Caco-2 (cell line): ENCODE data around the gene NDEL1. TPM values are rescaled to one million over a fixed set of nuclear protein-coding genes. Genes with fewer than 3 reads are reported as not detected.

Experiments
- BruUV-seq: library from RNA; stranded (reverse); fragments of 400-500 nt; replicated peaks from 2 replicates; lab custom pipeline; 2021; lab: Mats Ljungman, UMichigan
- CTCF ChIA-PET: fragments of 300-600 bp; sonication (Branson Sonifier 250); formaldehyde crosslinking; loops from one replicate; lab custom pipeline; 2022; ENCODE audit warnings: antibody characterized with exemption; lab: Charles Lee
- POLR2A ChIA-PET: fragments of 300-600 bp; sonication (Branson Sonifier 250); formaldehyde crosslinking; loops from one replicate; lab custom pipeline; 2022; ENCODE audit warnings: antibody characterized with exemption; lab: Charles Lee
- DNase-seq, 2 experiments: peaks; one replicate each; pipeline versions ENCODE4 v3.0.0 to v3.0.0-alpha.2; 2020 to 2022
- H3K27me3 ChIP-seq: replicated peaks from 2 replicates; pipeline ENCODE4 v1.6.0; 2011; ENCODE audit warnings: low read length; ENCODE audit not compliant: control insufficient read depth, insufficient read depth
- H3K36me3 ChIP-seq: 2 replicates; pipeline ENCODE4 v1.5.1; 2011; ENCODE audit warnings: low read length; ENCODE audit not compliant: control insufficient read depth, insufficient read depth
- H3K4me1 ChIP-seq: fragments of 250-450 bp; sonication (Bioruptor Pico); 2 replicates; pipeline ENCODE4 v1.5.1; 2020; ENCODE audit warnings: mild to moderate bottlenecking
- H3K4me3 ChIP-seq: 2 replicates; pipeline ENCODE4 v1.5.1; 2011; ENCODE audit warnings: low read depth, mild to moderate bottlenecking, control low read depth, low read length
- H3K9me3 ChIP-seq: fragments of 250-450 bp; sonication (Bioruptor Pico); 2 replicates; pipeline ENCODE4 v1.5.1; 2020; ENCODE audit warnings: mild to moderate bottlenecking, moderate library complexity
- H3K27ac Mint-ChIP-seq: one replicate; pipeline ENCODE4 v1.8.0; 2022; ENCODE audit warnings: mixed read lengths; ENCODE audit not compliant: unreplicated experiment
- H3K27me3 Mint-ChIP-seq: one replicate; pipeline ENCODE4 v1.8.0; 2022; ENCODE audit warnings: mixed read lengths; ENCODE audit not compliant: insufficient read depth, unreplicated experiment
- H3K36me3 Mint-ChIP-seq: one replicate; pipeline ENCODE4 v1.8.0; 2022; ENCODE audit warnings: mild to moderate bottlenecking, mixed read lengths; ENCODE audit not compliant: insufficient read depth, unreplicated experiment
- H3K4me1 Mint-ChIP-seq: one replicate; pipeline ENCODE4 v1.8.0; 2022; ENCODE audit warnings: low read depth, mixed read lengths; ENCODE audit not compliant: unreplicated experiment
- H3K4me3 Mint-ChIP-seq: one replicate; pipeline ENCODE4 v1.8.0; 2022; ENCODE audit warnings: mild to moderate bottlenecking, moderate library complexity, mixed read lengths; ENCODE audit not compliant: unreplicated experiment
- H3K9me3 Mint-ChIP-seq: one replicate; pipeline ENCODE4 v1.8.0; 2022; ENCODE audit warnings: mixed read lengths; ENCODE audit not compliant: unreplicated experiment
- intact Hi-C: fragments of 100-400 bp; cut with micrococcal nuclease; formaldehyde crosslinking; loops from one replicate; pipeline ENCODE4 v1.10.0; 2022; ENCODE audit not compliant: unreplicated experiment
- total RNA-seq: library from RNA; stranded (reverse); gene quantifications from 2 replicates; pipeline ENCODE4 v1.2.3, GENCODE V29; 2022
- TF ChIP-seq, protein P1 (sequence below), 2 experiments: fragments of 200-600 bp in 1 of 2; IDR thresholded peaks; 1 replicate in 1 of 2; 2 replicates in 1 of 2; pipeline versions ENCODE4 v1.5.1 to v1.8.0; 2011 to 2022; ENCODE audit warnings: antibody characterized with exemption in 1 of 2, control low read depth in 1 of 2, inconsistent platforms in 1 of 2, low read depth in 1 of 2, low read length in 1 of 2, mild to moderate bottlenecking in 1 of 2, moderate library complexity in 1 of 2; ENCODE audit not compliant: insufficient read depth in 1 of 2, severe bottlenecking in 1 of 2, unreplicated experiment in 1 of 2

The NDEL1 gene
- total RNA-seq, 1 experiment from 2014 or later, result 32.2 TPM

DNA sequence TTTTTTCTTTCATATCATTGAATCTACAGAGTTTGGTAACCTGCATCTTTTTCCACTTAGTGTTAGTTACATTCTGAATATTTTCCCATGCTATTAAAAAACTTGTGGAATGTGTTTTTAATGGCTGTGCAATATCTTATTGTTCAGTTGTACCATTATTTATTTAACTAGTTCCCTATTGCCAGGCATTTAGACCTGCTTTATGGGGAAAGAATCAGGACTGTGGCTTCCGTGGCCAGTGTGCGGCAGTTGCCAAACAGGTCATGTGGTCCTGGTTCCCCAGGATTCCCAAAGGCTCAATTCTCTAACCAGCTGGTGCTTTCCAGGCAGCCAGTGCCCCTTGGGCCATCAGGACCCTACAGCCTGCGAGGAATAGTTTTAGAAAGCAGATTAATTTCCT lies 30.8 kb downstream of the NDEL1 start:
- H3K4me1 ChIP-seq, result no peaks in the 10 kb centered on the region
- Mint-ChIP-seq H3K4me1 (no peaks in the 10 kb centered on the region), H3K4me3 (no peak overlapping the region), H3K36me3 (peaks cover 24% of the 10 kb centered on the region), H3K27ac (no peak overlapping the region), H3K9me3 (no peaks in the 10 kb centered on the region), H3K27me3 (no peaks in the 10 kb centered on the region)
- ChIA-PET POLR2A (no interaction called here), CTCF (no interaction called here)
- BruUV-seq, result no TSS peak
- no peak overlapping the region for H3K4me3 ChIP-seq
- DNase-seq, result no peak
- intact Hi-C loops, result no loop called here
- no peaks in the 10 kb centered on the region for H3K27me3 ChIP-seq
- no peaks in the 10 kb centered on the region for H3K36me3 ChIP-seq
- H3K9me3 ChIP-seq, result no peaks in the 10 kb centered on the region
- TF ChIP-seq, protein P1, sequence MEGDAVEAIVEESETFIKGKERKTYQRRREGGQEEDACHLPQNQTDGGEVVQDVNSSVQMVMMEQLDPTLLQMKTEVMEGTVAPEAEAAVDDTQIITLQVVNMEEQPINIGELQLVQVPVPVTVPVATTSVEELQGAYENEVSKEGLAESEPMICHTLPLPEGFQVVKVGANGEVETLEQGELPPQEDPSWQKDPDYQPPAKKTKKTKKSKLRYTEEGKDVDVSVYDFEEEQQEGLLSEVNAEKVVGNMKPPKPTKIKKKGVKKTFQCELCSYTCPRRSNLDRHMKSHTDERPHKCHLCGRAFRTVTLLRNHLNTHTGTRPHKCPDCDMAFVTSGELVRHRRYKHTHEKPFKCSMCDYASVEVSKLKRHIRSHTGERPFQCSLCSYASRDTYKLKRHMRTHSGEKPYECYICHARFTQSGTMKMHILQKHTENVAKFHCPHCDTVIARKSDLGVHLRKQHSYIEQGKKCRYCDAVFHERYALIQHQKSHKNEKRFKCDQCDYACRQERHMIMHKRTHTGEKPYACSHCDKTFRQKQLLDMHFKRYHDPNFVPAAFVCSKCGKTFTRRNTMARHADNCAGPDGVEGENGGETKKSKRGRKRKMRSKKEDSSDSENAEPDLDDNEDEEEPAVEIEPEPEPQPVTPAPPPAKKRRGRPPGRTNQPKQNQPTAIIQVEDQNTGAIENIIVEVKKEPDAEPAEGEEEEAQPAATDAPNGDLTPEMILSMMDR (IDR thresholded peaks at IDR 0.05; ENCODE audit: insufficient read depth in 1 of 2, low read depth in 1 of 2, low read length in 1 of 2, severe bottlenecking in 1 of 2, unreplicated experiment in 1 of 2), result no peak

DNA sequence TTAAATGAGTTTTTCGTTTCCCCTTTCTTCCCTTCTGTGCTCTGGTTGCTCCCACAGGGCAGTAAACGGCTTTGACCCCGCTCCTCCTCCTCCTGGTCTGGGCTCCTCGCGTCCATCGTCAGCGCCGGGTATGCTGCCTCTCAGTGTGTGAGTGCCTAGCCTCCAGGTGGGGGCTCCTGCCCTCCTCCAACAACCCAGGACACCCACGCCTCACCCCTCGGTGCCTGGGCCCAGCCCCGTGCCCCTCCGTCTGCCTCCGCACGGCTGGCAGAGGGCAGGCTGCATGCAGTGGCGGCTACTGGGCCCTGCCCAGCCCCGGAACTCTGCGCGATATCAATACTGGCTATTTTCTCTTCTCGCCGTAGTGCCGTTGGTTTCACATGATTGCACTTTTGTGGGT lies 31.2 kb downstream of the NDEL1 start:
- intact Hi-C loops, result no loop called here
- no peaks in the 10 kb centered on the region for H3K4me1 Mint-ChIP-seq
- Histone ChIP-seq H3K36me3 (no peaks in the 10 kb centered on the region), H3K9me3 (no peaks in the 10 kb centered on the region), H3K27me3 (no peaks in the 10 kb centered on the region), H3K4me3 (no peak overlapping the region), H3K4me1 (no peaks in the 10 kb centered on the region)
- POLR2A ChIA-PET, result no interaction called here
- DNase-seq, result no peak
- H3K4me3 Mint-ChIP-seq, result no peak overlapping the region
- peaks cover 24% of the 10 kb centered on the region for H3K36me3 Mint-ChIP-seq
- H3K27ac Mint-ChIP-seq, result no peak overlapping the region
- H3K27me3 Mint-ChIP-seq, result no peaks in the 10 kb centered on the region
- no TSS peak for BruUV-seq
- CTCF ChIA-PET, result no interaction called here
- TF ChIP-seq, protein P1 (IDR thresholded peaks at IDR 0.05; ENCODE audit: insufficient read depth in 1 of 2, low read depth in 1 of 2, low read length in 1 of 2, severe bottlenecking in 1 of 2, unreplicated experiment in 1 of 2), result no peak
- no peaks in the 10 kb centered on the region for H3K9me3 Mint-ChIP-seq

DNA sequence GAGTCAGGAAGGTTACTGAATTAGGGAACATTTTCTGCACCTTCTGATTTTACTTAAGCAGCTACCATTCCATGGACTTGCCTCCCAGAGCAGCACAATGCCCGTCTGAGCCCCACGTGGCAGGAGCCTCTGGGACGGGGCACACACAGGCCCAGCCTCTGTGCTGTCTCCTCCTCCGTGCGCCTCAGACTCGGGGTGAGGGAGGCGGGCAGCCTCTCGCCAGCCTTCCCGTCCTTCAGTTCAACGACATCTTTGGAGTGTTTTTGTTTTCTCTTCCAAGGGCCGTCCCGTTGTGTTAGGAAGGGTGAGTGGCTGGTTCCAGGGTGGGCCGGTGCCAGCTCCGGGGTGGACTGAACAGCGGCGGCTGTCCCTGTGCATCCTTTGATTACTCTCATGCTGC lies 31.8 kb downstream of the NDEL1 start:
- intact Hi-C loops, result no loop called here
- Mint-ChIP-seq H3K27ac (no peak overlapping the region), H3K4me1 (no peaks in the 10 kb centered on the region), H3K4me3 (no peak overlapping the region), H3K9me3 (no peaks in the 10 kb centered on the region), H3K27me3 (no peaks in the 10 kb centered on the region), H3K36me3 (peaks cover 24% of the 10 kb centered on the region)
- POLR2A ChIA-PET, result no interaction called here
- no peaks in the 10 kb centered on the region for H3K27me3 ChIP-seq
- CTCF ChIA-PET, result no interaction called here
- no peak for DNase-seq
- no peaks in the 10 kb centered on the region for H3K4me1 ChIP-seq
- TF ChIP-seq, protein P1 (IDR thresholded peaks at IDR 0.05; ENCODE audit: insufficient read depth in 1 of 2, low read depth in 1 of 2, low read length in 1 of 2, severe bottlenecking in 1 of 2, unreplicated experiment in 1 of 2), result no peak
- no peaks in the 10 kb centered on the region for H3K36me3 ChIP-seq
- H3K9me3 ChIP-seq, result no peaks in the 10 kb centered on the region
- no peak overlapping the region for H3K4me3 ChIP-seq
- BruUV-seq, result no TSS peak
